ENCODE data around the gene MTA1. TPM values are rescaled to one million over a fixed set of nuclear protein-coding genes. Genes with fewer than 3 reads are reported as not detected.

MTA1 gene
- total and polyA plus RNA-seq, 4 experiments from 2014 or later = 1.5 to 123 (median 64.2) TPM

DNA sequence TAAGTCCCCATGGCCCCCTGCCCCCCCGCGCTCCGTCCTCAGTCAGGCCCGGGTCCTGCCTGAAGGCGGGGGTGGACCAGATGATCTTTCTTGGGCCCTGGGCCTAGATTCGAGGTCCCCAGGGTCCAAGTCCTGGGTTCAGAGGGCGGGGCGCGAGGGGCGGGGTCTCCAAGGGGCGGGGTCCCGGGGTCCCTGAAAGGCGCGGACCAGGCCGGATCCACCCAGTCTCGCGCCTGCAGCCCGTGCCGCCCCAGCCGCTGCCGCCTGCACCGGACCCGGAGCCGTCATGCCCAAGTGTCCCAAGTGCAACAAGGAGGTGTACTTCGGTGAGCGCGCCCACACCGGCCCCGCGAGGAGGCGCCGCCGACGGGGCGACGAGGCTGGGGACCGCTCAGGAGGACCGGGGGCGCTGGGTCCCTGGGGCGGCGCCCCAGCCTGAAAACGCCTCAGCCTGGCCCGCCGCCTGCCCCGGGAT lies 67.4 kb downstream of the MTA1 start:
- Mint-ChIP-seq H3K4me3 (peak overlapping the region; percentile 88 to 98 (median 92)), H3K9me3 (peaks cover 0 to 2% (median 0%) of the 10 kb centered on the region in 8 donors), H3K4me1 (peaks cover 23 to 78% (median 43%) of the 10 kb centered on the region in 4 donors), H3K27me3 (no peaks in the 10 kb centered on the region), H3K36me3 (peaks cover 4 to 16% of the 10 kb centered on the region in 2 donors), H3K27ac (peak overlapping the region; percentile 96 to 99 (median 98))
- peak; percentile 59 to 71 (median 59) for DNase-seq
- H3K27me3 ChIP-seq (ENCODE audit: insufficient read depth, low read length) = no peaks in the 10 kb centered on the region
- no peaks in the 10 kb centered on the region for H3K36me3 ChIP-seq (ENCODE audit: insufficient read depth, low read length)
- H3K4me1 ChIP-seq (ENCODE audit: insufficient read depth, low read length) = peaks cover 67% of the 10 kb centered on the region
- ChIA-PET CTCF (ENCODE audit: partially characterized antibody) (interaction anchor here (1.1 to 1.4 kb wide), 2 partner anchors 9 to 39 kb away, joined by 4 read pairs; no protein-coding TSS in a partner anchor), POLR2A (ENCODE audit: partially characterized antibody) (interaction anchor here (0.6 to 2.3 kb wide), 7 partner anchors 10 to 186 kb away, joined by 3 to 8 read pairs (median 5); partner anchors contain the start of genes BRF1 and PACS2)
- no peaks in the 10 kb centered on the region for H3K9me3 ChIP-seq (ENCODE audit: control insufficient read depth in 1 of 2, low read length in 2 of 2)
- H3K4me3 ChIP-seq (ENCODE audit: low read length in 2 of 2) = peak overlapping the region; percentile 65 to 79
- H3K27ac ChIP-seq (ENCODE audit: low read depth, low read length) = peak overlapping the region; percentile 97
- intact Hi-C loops (cut with micrococcal nuclease) = no loop called here

GRCh38 chr14:105487449-105487985 lies 67.9 kb downstream of the MTA1 start:
- peaks cover 4 to 13% of the 10 kb centered on the region in 2 donors for H3K36me3 Mint-ChIP-seq
- H3K27ac Mint-ChIP-seq = peak overlapping the region; percentile 96 to 99 (median 97)
- no peaks in the 10 kb centered on the region for H3K27me3 Mint-ChIP-seq
- ChIA-PET CTCF (ENCODE audit: partially characterized antibody) (interaction anchor here (1.0 to 1.4 kb wide), 2 partner anchors 9 to 117 kb away, joined by 3 to 4 read pairs; no protein-coding TSS in a partner anchor), POLR2A (ENCODE audit: partially characterized antibody) (interaction anchor here (0.6 to 5.9 kb wide), 8 partner anchors 9 to 186 kb away, joined by 3 to 346 read pairs (median 5); partner anchors contain the start of genes BRF1 and TEX22)
- Histone ChIP-seq H3K9me3 (ENCODE audit: control insufficient read depth in 1 of 2, low read length in 2 of 2) (no peaks in the 10 kb centered on the region), H3K4me3 (ENCODE audit: low read length in 2 of 2) (peak overlapping the region; percentile 65 to 79), H3K27ac (ENCODE audit: low read depth, low read length) (peak overlapping the region; percentile 97), H3K36me3 (ENCODE audit: insufficient read depth, low read length) (no peaks in the 10 kb centered on the region), H3K4me1 (ENCODE audit: insufficient read depth, low read length) (peaks cover 65% of the 10 kb centered on the region), H3K27me3 (ENCODE audit: insufficient read depth, low read length) (no peaks in the 10 kb centered on the region)
- peaks cover 0 to 2% (median 0%) of the 10 kb centered on the region in 8 donors for H3K9me3 Mint-ChIP-seq
- intact Hi-C loops (cut with micrococcal nuclease) = no loop called here
- H3K4me3 Mint-ChIP-seq = peak overlapping the region; percentile 90 to 98 (median 92)
- peaks cover 19 to 73% (median 39%) of the 10 kb centered on the region in 4 donors for H3K4me1 Mint-ChIP-seq
- peak; percentile 82 to 86 (median 85) for DNase-seq

DNA sequence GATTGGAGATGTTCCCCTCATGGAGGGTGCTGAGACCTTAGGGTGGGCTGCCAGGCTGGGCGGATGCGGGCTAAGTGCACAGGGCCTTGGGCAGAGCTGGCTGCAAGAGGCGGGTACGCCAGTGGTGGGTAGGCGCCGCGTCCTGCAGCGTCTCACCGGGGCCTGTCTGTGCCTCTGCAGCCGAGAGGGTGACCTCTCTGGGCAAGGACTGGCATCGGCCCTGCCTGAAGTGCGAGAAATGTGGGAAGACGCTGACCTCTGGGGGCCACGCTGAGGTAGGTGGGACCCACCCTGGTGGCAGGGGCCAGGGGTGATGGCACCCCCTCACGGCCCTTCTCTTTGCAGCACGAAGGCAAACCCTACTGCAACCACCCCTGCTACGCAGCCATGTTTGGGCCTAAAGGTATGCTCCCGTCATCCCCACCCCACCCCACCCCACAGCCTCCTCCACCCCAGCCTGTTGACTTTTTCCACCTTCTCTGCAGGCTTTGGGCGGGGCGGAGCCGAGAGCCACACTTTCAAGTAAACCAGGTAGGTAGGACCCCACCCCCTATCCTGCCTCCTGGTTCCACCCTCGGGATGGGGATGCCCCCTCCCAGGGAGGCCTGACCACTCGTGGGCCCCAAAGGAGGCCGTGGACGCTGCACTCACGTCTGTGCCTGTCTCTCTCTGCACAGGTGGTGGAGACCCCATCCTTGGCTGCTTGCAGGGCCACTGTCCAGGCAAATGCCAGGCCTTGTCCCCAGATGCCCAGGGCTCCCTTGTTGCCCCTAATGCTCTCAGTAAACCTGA lies 68.6 kb downstream of the MTA1 start:
- ChIA-PET POLR2A (ENCODE audit: partially characterized antibody) (interaction anchor here (1.0 to 5.9 kb wide), 10 partner anchors 9 to 423 kb away, joined by 3 to 346 read pairs (median 8); partner anchors contain the start of genes GPR132 and TEX22), CTCF (ENCODE audit: partially characterized antibody) (interaction anchor here (1.0 to 4.5 kb wide), 5 partner anchors 7 to 118 kb away, joined by 3 to 122 read pairs (median 24); no protein-coding TSS in a partner anchor)
- no peaks in the 10 kb centered on the region for H3K9me3 ChIP-seq (ENCODE audit: control insufficient read depth in 1 of 2, low read length in 2 of 2)
- Mint-ChIP-seq H3K36me3 (peaks cover 4 to 13% of the 10 kb centered on the region in 2 donors), H3K27ac (peak overlapping the region; percentile 96 to 99 (median 97)), H3K4me1 (peaks cover 19 to 71% (median 36%) of the 10 kb centered on the region in 4 donors), H3K27me3 (no peaks in the 10 kb centered on the region), H3K4me3 (peak overlapping the region; percentile 90 to 98 (median 92)), H3K9me3 (peaks cover 0 to 2% (median 0%) of the 10 kb centered on the region in 8 donors)
- peak overlapping the region; percentile 65 to 79 for H3K4me3 ChIP-seq (ENCODE audit: low read length in 2 of 2)
- DNase-seq = peak in 4 of 5 donors; percentile 43 to 72 (median 49)
- H3K27ac ChIP-seq (ENCODE audit: low read depth, low read length) = peak overlapping the region; percentile 97
- intact Hi-C loops (cut with micrococcal nuclease) = no loop called here
- H3K36me3 ChIP-seq (ENCODE audit: insufficient read depth, low read length) = no peaks in the 10 kb centered on the region
- peaks cover 59% of the 10 kb centered on the region for H3K4me1 ChIP-seq (ENCODE audit: insufficient read depth, low read length)
- no peaks in the 10 kb centered on the region for H3K27me3 ChIP-seq (ENCODE audit: insufficient read depth, low read length)

DNA sequence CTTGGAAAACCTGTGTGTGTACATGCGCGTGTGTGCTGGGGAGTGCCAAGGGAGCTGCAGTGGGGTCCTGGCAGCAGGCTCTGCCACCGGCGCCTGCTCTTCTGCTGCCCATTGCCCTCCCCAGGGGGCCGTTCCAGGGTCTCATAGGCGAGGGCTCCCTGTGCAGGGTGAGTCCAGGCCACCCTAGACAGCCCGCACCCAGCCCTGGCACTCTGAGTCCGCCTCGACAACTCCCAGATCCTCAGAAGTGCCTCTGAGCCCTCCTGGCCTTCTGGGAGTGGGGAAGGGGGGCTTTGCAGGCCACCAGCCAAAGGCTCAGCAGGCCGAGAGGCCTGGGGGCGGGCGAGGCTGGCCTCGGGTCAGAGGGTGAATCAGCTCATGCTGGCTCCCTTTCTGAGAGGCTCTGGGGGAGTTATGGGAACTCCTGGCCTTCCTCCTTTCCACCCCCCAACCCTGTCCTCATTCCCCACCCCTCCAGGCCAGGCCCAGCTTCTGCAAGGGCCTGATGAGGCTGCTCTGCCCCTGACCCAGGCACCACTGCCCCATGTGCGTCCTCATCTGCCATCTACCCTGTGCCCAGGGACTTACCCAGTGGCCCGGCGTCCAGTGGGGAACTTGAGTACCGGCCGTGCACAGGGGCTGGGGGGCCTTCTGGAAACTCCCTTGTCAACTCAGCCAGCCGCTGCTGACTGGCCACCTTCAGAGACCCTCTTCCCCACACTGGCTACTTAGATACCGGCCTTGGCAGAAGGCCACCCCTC lies 69.3 kb downstream of the MTA1 start:
- no peaks in the 10 kb centered on the region for H3K9me3 ChIP-seq (ENCODE audit: control insufficient read depth in 1 of 2, low read length in 2 of 2)
- no peaks in the 10 kb centered on the region for H3K27me3 ChIP-seq (ENCODE audit: insufficient read depth, low read length)
- CTCF ChIA-PET (ENCODE audit: partially characterized antibody) = interaction anchor here (0.7 to 4.5 kb wide), 19 partner anchors 8 to 414 kb away, joined by 3 to 122 read pairs (median 5); no protein-coding TSS in a partner anchor
- POLR2A ChIA-PET (ENCODE audit: partially characterized antibody) = interaction anchor here (0.7 to 5.9 kb wide), 23 partner anchors 10 to 424 kb away, joined by 3 to 346 read pairs (median 6); partner anchors contain the start of genes BRF1, BTBD6, GPR132 and PACS2
- H3K27ac ChIP-seq (ENCODE audit: low read depth, low read length) = peak overlapping the region; percentile 97
- H3K4me3 ChIP-seq (ENCODE audit: low read length in 2 of 2) = peak overlapping the region; percentile 65 to 79
- Mint-ChIP-seq H3K9me3 (peaks cover 0 to 2% (median 0%) of the 10 kb centered on the region in 8 donors), H3K36me3 (peaks cover 4 to 16% of the 10 kb centered on the region in 2 donors), H3K4me1 (peaks cover 19 to 67% (median 35%) of the 10 kb centered on the region in 4 donors), H3K4me3 (peak overlapping the region; percentile 90 to 98 (median 92)), H3K27me3 (no peaks in the 10 kb centered on the region), H3K27ac (peak overlapping the region; percentile 96 to 99 (median 99))
- H3K36me3 ChIP-seq (ENCODE audit: insufficient read depth, low read length) = no peaks in the 10 kb centered on the region
- intact Hi-C loops (cut with micrococcal nuclease) = loop anchor here (1.0 kb wide), 1 partner anchor 8 kb away; no protein-coding TSS in a partner anchor
- H3K4me1 ChIP-seq (ENCODE audit: insufficient read depth, low read length) = peaks cover 51% of the 10 kb centered on the region
- peak in 2 of 5 donors; percentile 30 to 42 for DNase-seq

DNA sequence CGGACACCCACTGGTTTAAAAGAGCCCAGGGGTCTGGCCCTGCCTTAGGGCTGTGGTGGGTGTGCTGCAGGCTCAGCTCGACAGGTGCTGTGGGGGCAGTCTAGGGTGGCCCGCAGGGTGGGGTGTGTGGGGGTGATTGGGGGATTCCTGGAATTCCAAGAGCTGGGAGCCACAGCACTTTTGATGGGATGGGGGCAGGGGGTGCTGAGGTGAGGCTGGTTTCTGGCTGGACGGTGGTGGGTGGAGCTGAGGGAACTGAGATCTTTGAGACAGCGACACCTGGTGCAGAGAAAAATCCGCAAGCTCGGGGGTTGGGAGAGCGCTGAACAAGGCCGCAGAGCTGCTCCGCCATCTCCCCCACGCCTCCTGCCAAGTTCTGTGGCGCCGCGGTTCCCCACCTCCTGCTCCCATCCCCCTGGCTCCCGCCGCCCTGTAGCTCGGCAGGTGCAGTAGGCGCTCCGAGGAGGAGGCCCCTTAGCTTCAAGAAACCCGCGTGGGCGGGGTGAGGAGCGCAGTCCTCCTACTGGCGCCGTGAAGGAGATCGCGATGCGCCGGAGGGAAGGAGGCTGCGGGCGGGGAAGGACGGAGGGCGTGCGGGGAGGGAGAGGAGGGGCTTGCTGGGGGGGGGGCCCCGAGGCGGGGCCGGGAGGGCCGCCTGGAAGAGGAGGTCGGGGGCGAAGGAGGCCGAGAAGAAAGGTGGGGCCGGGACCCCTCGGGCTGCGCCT lies 70.1 kb downstream of the MTA1 start:
- Mint-ChIP-seq H3K4me1 (peaks cover 14 to 60% (median 27%) of the 10 kb centered on the region in 4 donors), H3K9me3 (peaks cover 0 to 2% (median 0%) of the 10 kb centered on the region in 8 donors), H3K4me3 (peak overlapping the region; percentile 87 to 98 (median 92)), H3K27ac (peak overlapping the region; percentile 96 to 99 (median 99)), H3K36me3 (peaks cover 4 to 16% of the 10 kb centered on the region in 2 donors), H3K27me3 (no peaks in the 10 kb centered on the region)
- H3K4me1 ChIP-seq (ENCODE audit: insufficient read depth, low read length) = peaks cover 43% of the 10 kb centered on the region
- peak overlapping the region; percentile 65 to 79 for H3K4me3 ChIP-seq (ENCODE audit: low read length in 2 of 2)
- intact Hi-C loops (cut with micrococcal nuclease) = loop anchor here (1.0 to 2.0 kb wide), 10 partner anchors 8 to 469 kb away; partner anchors contain the start of genes CDCA4, CRIP2, GPR132 and PACS2
- ChIA-PET POLR2A (ENCODE audit: partially characterized antibody) (interaction anchor here (0.7 to 5.9 kb wide), 26 partner anchors 11 to 673 kb away, joined by 3 to 346 read pairs (median 4); partner anchors contain the start of genes BRF1, BTBD6, PACS2 and TEX22), CTCF (ENCODE audit: partially characterized antibody) (interaction anchor here (0.7 to 4.5 kb wide), 28 partner anchors 8 to 415 kb away, joined by 3 to 122 read pairs (median 4); no protein-coding TSS in a partner anchor)
- peak; percentile 90 to 95 (median 90) for DNase-seq
- H3K9me3 ChIP-seq (ENCODE audit: control insufficient read depth in 1 of 2, low read length in 2 of 2) = no peaks in the 10 kb centered on the region
- peak overlapping the region; percentile 97 for H3K27ac ChIP-seq (ENCODE audit: low read depth, low read length)
- H3K27me3 ChIP-seq (ENCODE audit: insufficient read depth, low read length) = no peaks in the 10 kb centered on the region
- H3K36me3 ChIP-seq (ENCODE audit: insufficient read depth, low read length) = no peaks in the 10 kb centered on the region
